H1 (cell line): Measurements from ENCODE around the gene ODC1. TPM values are rescaled to one million over a fixed set of nuclear protein-coding genes. Genes with fewer than 3 reads are reported as not detected.

ENCODE experiments used
- CBX8 ChIP-seq: fragments of 300-800, 300-1000 bp; sonication (generic); IDR thresholded peaks from 2 replicates; pipeline ENCODE4 v1.7.1; 2016; ENCODE audit warnings: low read depth, low read length, borderline replicate concordance
- polyA plus RNA-seq, 7 experiments: library from polyadenylated mRNA; depleted of rRNA in 3 of 7; stranded (reverse) in 5 of 7; unstranded in 2 of 7; fragments of >200 nt in 5 of 7; fragments of 200-250 nt in 2 of 7; gene quantifications; 1 replicate in 5 of 7; 2 replicates in 1 of 7; 4 replicates in 1 of 7; pipeline versions ENCODE4 v1.2.1 to v1.2.3, GENCODE V29; 2011 to 2013; ENCODE audit warnings: missing spikeins in 2 of 7, mixed read lengths in 2 of 7
- total RNA-seq: library from RNA; stranded (reverse); fragmentation: NEBNext Ultra II Directional; extraction: Animal tissue kit (Norgen Biotek cat#: 25700); gene quantifications from 2 replicates; pipeline ENCODE4 v1.2.1, GENCODE V29; 2021

Gene ODC1
- total and polyA plus RNA-seq, 2 of the 8 experiments (the other 6 are each of a cell fraction or from before 2014, with no cell fraction given): 57.2 to 76.7 TPM

DNA sequence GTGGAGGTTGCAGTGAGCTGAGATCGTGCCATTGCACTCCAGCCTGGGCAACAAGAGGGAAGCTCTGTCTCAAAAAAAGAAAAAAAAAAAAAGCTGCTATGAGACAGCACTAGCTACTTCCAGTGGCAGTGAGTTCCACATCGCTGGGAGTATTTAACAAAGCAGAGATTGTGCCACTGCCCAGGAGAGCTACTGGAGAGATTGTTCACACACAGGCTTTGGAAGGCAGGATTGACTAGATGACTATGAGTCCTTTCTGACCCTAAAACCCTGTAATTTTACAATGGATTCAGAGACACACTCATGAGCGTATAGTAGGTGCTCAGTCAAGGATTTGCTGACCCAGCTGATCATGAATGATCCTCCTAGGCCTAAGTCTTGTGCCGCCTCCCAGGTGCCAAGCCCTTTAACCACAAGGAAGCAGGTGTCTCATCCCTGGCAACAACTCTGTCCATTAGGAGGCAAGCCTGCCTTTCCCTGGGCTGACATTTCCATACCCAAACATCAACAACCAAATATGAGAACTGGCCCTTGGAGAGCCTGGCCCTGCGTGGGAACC is 45.0 kb upstream of the ODC1 start (continued):
- TF ChIP-seq CBX8: no peak
